ENCODE measurements around the gene RNPS1.

- TF ChIP-seq CTCF (IDR thresholded peaks at IDR 0.05) (no peak), POLR2A (IDR thresholded peaks at IDR 0.05) (no peak), POLR2AphosphoS5 (IDR thresholded peaks at IDR 0.05; ENCODE audit: insufficient read depth in 1 of 2, low read depth in 1 of 2) (no peak)
Measured at GRCh38 chr16:2229632-2230250, 38.2 kb downstream of the RNPS1 start.
